HEK293T (cell line): Measurements from ENCODE around the gene PLAGL1.

ENCODE experiments used
- CTCF ChIA-PET: fragments of 350-600 bp; formaldehyde crosslinking; extraction: SDS; loops from one replicate; lab custom pipeline; 2021; ENCODE audit warnings: antibody characterized with exemption, inconsistent platforms; lab: Yijun Ruan, JAX
- POLR2A ChIA-PET: fragments of 350-600 bp; formaldehyde crosslinking; extraction: SDS; loops from one replicate; lab custom pipeline; 2020; ENCODE audit warnings: antibody characterized with exemption, inconsistent platforms; lab: Yijun Ruan, JAX
- DNase-seq: peaks from one replicate; pipeline ENCODE4 v3.0.0; 2012; ENCODE audit warnings: mixed read lengths; ENCODE audit errors: extremely low spot score
- ARNT ChIP-seq: fragments of 450-650 bp; IDR thresholded peaks from 2 replicates; pipeline ENCODE4 v1.6.1; 2017; ENCODE audit warnings: mild to moderate bottlenecking
- BHLHE40 ChIP-seq: fragments of 450-650 bp; IDR thresholded peaks from 2 replicates; pipeline ENCODE4 v1.6.1; 2016; ENCODE audit warnings: mild to moderate bottlenecking, moderate library complexity, borderline replicate concordance
- CTBP1 ChIP-seq: fragments of 450-650 bp; IDR thresholded peaks from 2 replicates; pipeline ENCODE4 v1.6.1; 2016; ENCODE audit warnings: borderline replicate concordance
- ELF4 ChIP-seq: fragments of 450-650 bp; IDR thresholded peaks from 2 replicates; pipeline ENCODE4 v1.6.1; 2017; ENCODE audit warnings: antibody characterized with exemption
- FOXA1 ChIP-seq: fragments of 450-650 bp; IDR thresholded peaks from 2 replicates; pipeline ENCODE4 v1.6.1; 2016; ENCODE audit warnings: mild to moderate bottlenecking
- FOXK2 ChIP-seq: fragments of 450-650 bp; IDR thresholded peaks from 2 replicates; pipeline ENCODE4 v1.6.1; 2016; ENCODE audit warnings: mild to moderate bottlenecking
- FOXM1 ChIP-seq: fragments of 450-650 bp; IDR thresholded peaks from 2 replicates; pipeline ENCODE4 v1.6.1; 2017; ENCODE audit warnings: mild to moderate bottlenecking, borderline replicate concordance
- HDGF ChIP-seq: fragments of 450-650 bp; IDR thresholded peaks from 2 replicates; pipeline ENCODE4 v1.6.1; 2017; ENCODE audit warnings: antibody characterized with exemption, borderline replicate concordance
- L3MBTL2 ChIP-seq: fragments of 450-650 bp; conservative IDR thresholded peaks from 2 replicates; pipeline ENCODE4 v1.6.1; 2016; ENCODE audit warnings: mild to moderate bottlenecking
- LEF1 ChIP-seq: fragments of 450-650 bp; IDR thresholded peaks from 2 replicates; pipeline ENCODE4 v1.6.1; 2017; ENCODE audit warnings: mild to moderate bottlenecking, borderline replicate concordance
- NFRKB ChIP-seq: fragments of 450-650 bp; IDR thresholded peaks from 2 replicates; pipeline ENCODE4 v1.6.1; 2016; ENCODE audit warnings: mild to moderate bottlenecking, moderate library complexity
- SP1 ChIP-seq: fragments of 450-650 bp; IDR thresholded peaks from 2 replicates; pipeline ENCODE4 v1.6.1; 2017
- SUZ12 ChIP-seq: fragments of 450-650 bp; IDR thresholded peaks from 2 replicates; pipeline ENCODE4 v1.6.1; 2016; ENCODE audit warnings: mild to moderate bottlenecking
- TARDBP ChIP-seq: fragments of 450-650 bp; IDR thresholded peaks from 2 replicates; pipeline ENCODE4 v1.6.1; 2016
- ZNF384 ChIP-seq: fragments of 450-650 bp; IDR thresholded peaks from 2 replicates; pipeline ENCODE4 v1.6.1; 2016
- TF ChIP-seq, protein P1 (sequence below): fragments of 450-650 bp; IDR thresholded peaks from 2 replicates; pipeline ENCODE4 v1.6.1; 2016

Gene PLAGL1, protein sequence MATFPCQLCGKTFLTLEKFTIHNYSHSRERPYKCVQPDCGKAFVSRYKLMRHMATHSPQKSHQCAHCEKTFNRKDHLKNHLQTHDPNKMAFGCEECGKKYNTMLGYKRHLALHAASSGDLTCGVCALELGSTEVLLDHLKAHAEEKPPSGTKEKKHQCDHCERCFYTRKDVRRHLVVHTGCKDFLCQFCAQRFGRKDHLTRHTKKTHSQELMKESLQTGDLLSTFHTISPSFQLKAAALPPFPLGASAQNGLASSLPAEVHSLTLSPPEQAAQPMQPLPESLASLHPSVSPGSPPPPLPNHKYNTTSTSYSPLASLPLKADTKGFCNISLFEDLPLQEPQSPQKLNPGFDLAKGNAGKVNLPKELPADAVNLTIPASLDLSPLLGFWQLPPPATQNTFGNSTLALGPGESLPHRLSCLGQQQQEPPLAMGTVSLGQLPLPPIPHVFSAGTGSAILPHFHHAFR

DNA sequence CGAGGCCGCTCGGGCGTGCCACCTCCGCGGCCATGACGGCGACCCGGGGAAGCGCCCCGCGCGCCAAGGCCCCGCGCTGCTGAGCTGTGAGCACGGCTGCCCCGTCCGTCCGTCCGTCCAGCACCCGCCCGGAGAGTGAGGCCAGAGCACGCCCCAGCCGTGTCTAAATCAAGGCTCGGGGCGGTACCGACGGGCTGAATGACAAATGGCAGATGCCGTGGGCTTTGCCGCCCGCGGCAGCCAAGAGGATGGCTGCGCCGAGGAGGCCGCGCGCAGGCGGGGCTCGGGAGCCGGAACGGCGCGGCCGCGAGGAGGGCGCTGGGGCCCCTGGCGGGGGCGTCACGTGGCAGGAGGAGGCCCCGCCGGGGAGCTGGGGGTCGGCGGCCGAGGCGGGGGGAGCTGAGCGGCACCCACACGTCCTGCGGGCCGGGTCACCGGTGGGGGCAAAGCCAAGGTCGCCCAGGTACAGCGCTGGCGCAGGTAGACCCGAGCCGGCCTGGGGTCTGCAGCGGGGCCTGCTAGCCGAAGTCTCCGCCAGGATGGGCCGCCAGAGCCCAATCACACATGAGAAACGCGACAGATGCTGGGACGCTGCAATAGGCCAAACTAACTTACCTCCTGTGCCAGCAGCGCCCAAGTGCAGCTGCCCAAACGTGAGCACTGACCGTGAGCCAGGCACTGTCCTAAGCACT is at the start of gene PLAGL1:
PLAGL1 (minus strand) TSS at position 140 of the 692 bp plus-strand sequence. CDS start 60,123 bp downstream, outside the sequence.
- POLR2A ChIA-PET = interaction anchor here (0.9 to 1.6 kb wide), 7 partner anchors 10 to 433 kb away, joined by 3 to 8 read pairs (median 4); partner anchors contain the start of gene LTV1
- TF ChIP-seq SP1 = no peak
- no peak for TF ChIP-seq ZNF384
- no peak for TF ChIP-seq FOXK2
- no peak for TF ChIP-seq FOXA1
- TF ChIP-seq BHLHE40 = no peak
- no peak for TF ChIP-seq HDGF
- TF ChIP-seq ARNT = peak; percentile 21; the same call in 1 of the 2 replicates
- TF ChIP-seq TARDBP = no peak
- no peak for TF ChIP-seq CTBP1
- TF ChIP-seq LEF1 = 0 out of 2 replicates have a peak, but pooled peaks have one; percentile 9
- no peak for TF ChIP-seq SUZ12
- TF ChIP-seq NFRKB = no peak
- TF ChIP-seq, protein P1, sequence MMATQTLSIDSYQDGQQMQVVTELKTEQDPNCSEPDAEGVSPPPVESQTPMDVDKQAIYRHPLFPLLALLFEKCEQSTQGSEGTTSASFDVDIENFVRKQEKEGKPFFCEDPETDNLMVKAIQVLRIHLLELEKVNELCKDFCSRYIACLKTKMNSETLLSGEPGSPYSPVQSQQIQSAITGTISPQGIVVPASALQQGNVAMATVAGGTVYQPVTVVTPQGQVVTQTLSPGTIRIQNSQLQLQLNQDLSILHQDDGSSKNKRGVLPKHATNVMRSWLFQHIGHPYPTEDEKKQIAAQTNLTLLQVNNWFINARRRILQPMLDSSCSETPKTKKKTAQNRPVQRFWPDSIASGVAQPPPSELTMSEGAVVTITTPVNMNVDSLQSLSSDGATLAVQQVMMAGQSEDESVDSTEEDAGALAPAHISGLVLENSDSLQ = peak; percentile 84
- TF ChIP-seq FOXM1 = no peak
- peak; percentile 76 for TF ChIP-seq L3MBTL2
- TF ChIP-seq ELF4 = no peak
- peak; percentile 81 for DNase-seq
- CTCF ChIA-PET = interaction anchor here (1.6 kb wide), 1 partner anchor 68 kb away, joined by 5 read pairs; no protein-coding TSS in a partner anchor

DNA sequence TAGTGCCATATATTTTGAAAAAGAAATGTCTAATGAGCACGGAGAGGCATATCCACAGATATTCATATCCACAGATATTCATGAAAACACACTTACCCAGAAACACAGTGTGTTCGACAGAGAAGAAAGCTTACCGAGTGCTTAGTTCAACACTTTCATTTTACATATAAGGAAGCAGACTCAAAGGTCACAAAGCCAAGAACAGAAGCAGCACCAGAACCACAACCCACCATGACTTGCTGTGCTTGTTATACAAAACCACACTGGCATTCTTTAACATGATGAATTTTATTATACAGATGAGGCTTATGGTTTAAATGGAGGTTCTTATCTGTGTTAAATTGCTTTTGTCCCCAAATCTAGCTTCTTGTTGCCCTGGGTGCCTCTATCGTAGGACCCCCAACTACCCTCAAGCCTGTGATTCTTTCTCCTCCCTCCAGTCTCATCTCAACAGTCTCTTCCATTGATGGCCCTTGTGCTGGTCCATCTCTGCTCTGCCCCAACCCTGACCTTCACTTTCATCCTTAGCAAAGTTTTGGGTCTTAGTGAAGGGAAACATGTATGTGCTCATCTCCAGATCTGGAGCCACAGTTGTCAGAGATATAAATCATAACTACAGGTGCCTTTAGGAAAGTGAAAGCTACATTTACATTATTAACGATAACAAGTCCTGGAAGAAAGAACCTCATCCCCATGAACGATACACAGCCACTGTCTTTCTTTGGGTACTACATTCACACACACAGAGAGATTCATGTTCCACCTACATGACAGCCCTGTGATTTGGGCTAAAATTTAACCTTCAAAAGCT is 47.3 kb upstream of the PLAGL1 start:
- ChIA-PET POLR2A (interaction anchor here (0.6 kb wide), 1 partner anchor 411 kb away, joined by 3 read pairs; no protein-coding TSS in a partner anchor), CTCF (interaction anchor here (0.6 kb wide), 1 partner anchor 10 kb away, joined by 3 read pairs; no protein-coding TSS in a partner anchor)
- DNase-seq = no peak
- no peak for TF ChIP-seq FOXA1
- TF ChIP-seq SP1 = no peak
- no peak for TF ChIP-seq ARNT
- TF ChIP-seq FOXM1 = no peak
- no peak for TF ChIP-seq ZNF384
- TF ChIP-seq HDGF = no peak
- no peak for TF ChIP-seq L3MBTL2
- no peak for TF ChIP-seq CTBP1
- TF ChIP-seq TARDBP = no peak
- TF ChIP-seq BHLHE40 = no peak
- no peak for TF ChIP-seq FOXK2
- TF ChIP-seq, protein P1 = no peak
- no peak for TF ChIP-seq NFRKB
- no peak for TF ChIP-seq SUZ12
- TF ChIP-seq ELF4 = no peak
- TF ChIP-seq LEF1 = no peak

GRCh38 chr6:144053601-144054000 is 45.5 kb upstream of the PLAGL1 start:
- no peak for DNase-seq
- ChIA-PET POLR2A (no interaction called here), CTCF (no interaction called here)
- TF ChIP-seq BHLHE40 = no peak
- no peak for TF ChIP-seq CTBP1
- TF ChIP-seq L3MBTL2 = no peak
- TF ChIP-seq LEF1 = no peak
- no peak for TF ChIP-seq HDGF
- no peak for TF ChIP-seq FOXA1
- no peak for TF ChIP-seq TARDBP
- no peak for TF ChIP-seq FOXK2
- TF ChIP-seq ARNT = no peak
- no peak for TF ChIP-seq SUZ12

- TF ChIP-seq BHLHE40 = no peak
- no peak for TF ChIP-seq ZNF384
- no peak for TF ChIP-seq LEF1
- no peak for TF ChIP-seq SP1
- ChIA-PET POLR2A (no interaction called here), CTCF (no interaction called here)
- DNase-seq = no peak
These were observed 44.4 kb upstream of the PLAGL1 start for GRCh38 chr6:144052488-144052887.

DNA sequence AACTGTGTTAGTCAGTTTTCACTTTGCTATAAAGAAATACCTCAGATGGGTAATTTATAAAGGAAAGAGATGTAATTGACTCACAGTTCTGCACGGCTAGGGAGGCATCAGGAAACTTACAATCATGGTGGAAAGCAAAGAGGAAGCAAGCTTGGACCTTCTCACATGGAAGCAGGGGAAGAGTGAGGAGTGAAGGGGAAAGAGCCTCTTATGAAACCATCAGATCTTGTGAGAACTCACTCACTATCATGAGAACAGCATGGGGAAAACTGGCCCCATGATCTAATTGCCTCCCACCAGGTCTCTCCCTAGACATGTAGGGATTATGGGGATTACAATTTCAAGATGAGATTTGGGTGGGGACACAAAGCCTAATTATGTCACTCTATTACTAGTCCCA is 41.3 kb upstream of the PLAGL1 start:
- no peak for TF ChIP-seq FOXM1
- no peak for TF ChIP-seq ELF4
- TF ChIP-seq CTBP1 = no peak
- no peak for TF ChIP-seq BHLHE40
- no peak for TF ChIP-seq SP1
- TF ChIP-seq LEF1 = no peak
- TF ChIP-seq, protein P1 = no peak
- no peak for TF ChIP-seq L3MBTL2
- TF ChIP-seq ARNT = no peak
- no peak for TF ChIP-seq SUZ12
- TF ChIP-seq HDGF = no peak
- no peak for TF ChIP-seq TARDBP
- TF ChIP-seq FOXK2 = no peak
- TF ChIP-seq ZNF384 = no peak
- no peak for TF ChIP-seq NFRKB
- TF ChIP-seq FOXA1 = no peak
- no peak for DNase-seq
- ChIA-PET POLR2A (no interaction called here), CTCF (no interaction called here)
